PC-9 (cell line): ENCODE measurements around the gene KLK6.

Experiments used
- EZH2 ChIP-seq: fragments of 200-600 bp; sonication (generic); IDR thresholded peaks from 2 replicates; pipeline ENCODE4 v1.8.0; 2017; ENCODE audit warnings: antibody characterized with exemption, low read depth
- TF ChIP-seq, protein P1 (sequence below): fragments of 200-600 bp; sonication (generic); conservative IDR thresholded peaks from 2 replicates; pipeline ENCODE4 v1.6.1; 2017; ENCODE audit warnings: mixed run types, antibody characterized with exemption, mild to moderate bottlenecking, moderate library complexity

DNA sequence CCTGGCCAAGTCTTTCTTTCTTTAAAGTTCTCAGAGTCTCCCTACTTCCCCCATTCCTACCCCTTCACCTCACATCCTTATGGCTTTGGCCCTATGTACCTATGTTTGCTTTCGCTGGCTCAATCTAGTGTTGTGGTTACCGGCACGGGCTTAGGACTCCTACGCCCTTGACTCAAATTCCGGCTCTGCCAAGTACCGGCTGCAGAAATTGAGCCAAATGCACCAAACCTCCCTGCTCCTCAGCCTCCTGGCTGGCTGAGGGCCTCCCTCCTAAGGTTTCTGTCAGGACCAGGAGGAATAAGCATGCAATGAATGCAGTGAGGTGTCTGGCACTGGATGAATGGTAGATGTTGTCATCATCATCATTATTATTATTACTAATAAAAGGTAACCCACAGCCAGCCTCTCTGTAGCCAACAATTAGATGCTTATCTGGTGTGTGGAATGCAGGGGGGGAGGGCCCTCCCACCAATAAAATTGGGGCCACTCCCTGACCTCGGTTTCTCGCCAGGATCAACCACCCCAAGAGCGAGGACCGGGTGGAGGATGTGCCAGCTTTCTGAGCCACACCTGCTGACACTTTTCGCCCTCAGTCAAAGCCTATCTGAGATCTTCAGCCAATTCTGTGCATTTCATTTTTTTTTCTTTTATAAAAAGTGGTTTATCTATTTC is 37.2 kb downstream of the KLK6 start:
- no peak for TF ChIP-seq EZH2
- TF ChIP-seq, protein P1, sequence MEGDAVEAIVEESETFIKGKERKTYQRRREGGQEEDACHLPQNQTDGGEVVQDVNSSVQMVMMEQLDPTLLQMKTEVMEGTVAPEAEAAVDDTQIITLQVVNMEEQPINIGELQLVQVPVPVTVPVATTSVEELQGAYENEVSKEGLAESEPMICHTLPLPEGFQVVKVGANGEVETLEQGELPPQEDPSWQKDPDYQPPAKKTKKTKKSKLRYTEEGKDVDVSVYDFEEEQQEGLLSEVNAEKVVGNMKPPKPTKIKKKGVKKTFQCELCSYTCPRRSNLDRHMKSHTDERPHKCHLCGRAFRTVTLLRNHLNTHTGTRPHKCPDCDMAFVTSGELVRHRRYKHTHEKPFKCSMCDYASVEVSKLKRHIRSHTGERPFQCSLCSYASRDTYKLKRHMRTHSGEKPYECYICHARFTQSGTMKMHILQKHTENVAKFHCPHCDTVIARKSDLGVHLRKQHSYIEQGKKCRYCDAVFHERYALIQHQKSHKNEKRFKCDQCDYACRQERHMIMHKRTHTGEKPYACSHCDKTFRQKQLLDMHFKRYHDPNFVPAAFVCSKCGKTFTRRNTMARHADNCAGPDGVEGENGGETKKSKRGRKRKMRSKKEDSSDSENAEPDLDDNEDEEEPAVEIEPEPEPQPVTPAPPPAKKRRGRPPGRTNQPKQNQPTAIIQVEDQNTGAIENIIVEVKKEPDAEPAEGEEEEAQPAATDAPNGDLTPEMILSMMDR, result no peak
